GM12872 (cell line): ENCODE data around the gene QRFP.

Experiments
- TF ChIP-seq, protein P1 (sequence below): IDR thresholded peaks from 3 replicates; pipeline ENCODE4 v1.5.1; 2011; ENCODE audit warnings: low read depth, mild to moderate bottlenecking, low read length, moderate library complexity; ENCODE audit not compliant: insufficient read depth

The QRFP gene

GRCh38 chr9:130871395-130872062 is 25.1 kb downstream of the QRFP start:
- TF ChIP-seq, protein P1, sequence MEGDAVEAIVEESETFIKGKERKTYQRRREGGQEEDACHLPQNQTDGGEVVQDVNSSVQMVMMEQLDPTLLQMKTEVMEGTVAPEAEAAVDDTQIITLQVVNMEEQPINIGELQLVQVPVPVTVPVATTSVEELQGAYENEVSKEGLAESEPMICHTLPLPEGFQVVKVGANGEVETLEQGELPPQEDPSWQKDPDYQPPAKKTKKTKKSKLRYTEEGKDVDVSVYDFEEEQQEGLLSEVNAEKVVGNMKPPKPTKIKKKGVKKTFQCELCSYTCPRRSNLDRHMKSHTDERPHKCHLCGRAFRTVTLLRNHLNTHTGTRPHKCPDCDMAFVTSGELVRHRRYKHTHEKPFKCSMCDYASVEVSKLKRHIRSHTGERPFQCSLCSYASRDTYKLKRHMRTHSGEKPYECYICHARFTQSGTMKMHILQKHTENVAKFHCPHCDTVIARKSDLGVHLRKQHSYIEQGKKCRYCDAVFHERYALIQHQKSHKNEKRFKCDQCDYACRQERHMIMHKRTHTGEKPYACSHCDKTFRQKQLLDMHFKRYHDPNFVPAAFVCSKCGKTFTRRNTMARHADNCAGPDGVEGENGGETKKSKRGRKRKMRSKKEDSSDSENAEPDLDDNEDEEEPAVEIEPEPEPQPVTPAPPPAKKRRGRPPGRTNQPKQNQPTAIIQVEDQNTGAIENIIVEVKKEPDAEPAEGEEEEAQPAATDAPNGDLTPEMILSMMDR, result no peak

- TF ChIP-seq, protein P1, result no peak
Measured at GRCh38 chr9:130870491-130871381, 25.9 kb downstream of the QRFP start.

GRCh38 chr9:130869250-130869649 is 27.4 kb downstream of the QRFP start:
- TF ChIP-seq, protein P1, result no peak

DNA sequence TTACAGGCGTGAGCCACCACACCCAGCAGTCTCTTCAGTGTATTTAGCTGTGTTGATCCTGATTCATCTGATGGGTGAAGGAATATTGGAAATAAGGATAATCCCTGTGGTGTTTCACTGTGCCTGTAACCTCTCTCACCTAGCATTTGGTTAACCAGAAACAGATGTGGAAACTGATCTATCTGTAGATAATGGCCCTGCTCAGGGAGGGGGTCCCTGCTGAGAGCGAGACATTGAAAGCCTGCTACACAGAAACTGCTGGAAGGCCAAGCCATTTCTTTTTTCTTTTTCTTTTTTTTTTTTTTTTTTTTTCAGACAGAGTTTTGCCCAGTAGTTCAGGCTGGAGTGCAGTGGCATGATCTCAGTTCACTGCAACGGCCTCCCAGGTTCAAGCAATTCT is 28.4 kb downstream of the QRFP start:
- TF ChIP-seq, protein P1, result no peak

DNA sequence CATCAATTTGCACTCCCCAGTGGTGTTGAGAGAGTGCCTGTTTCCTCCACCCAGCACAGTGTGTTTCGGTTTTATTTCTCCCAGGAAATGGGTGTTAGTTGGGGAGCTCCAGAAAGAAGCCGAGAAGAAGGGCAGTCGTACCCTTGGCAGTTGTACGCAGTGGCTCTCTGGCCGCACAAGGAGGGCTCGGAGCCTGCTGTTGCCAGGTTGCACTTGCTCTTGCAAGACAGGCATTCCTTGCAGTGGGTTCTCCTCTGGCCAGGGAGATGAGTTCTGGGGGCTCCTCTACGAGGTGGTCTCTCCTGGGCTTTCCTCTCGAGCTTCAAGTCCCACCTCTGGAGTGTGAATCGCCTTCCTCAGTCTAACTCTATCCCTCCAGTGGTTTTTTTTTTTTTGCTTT is 29.1 kb downstream of the QRFP start:
- TF ChIP-seq, protein P1, result no peak

GRCh38 chr9:130866474-130866965 is 30.1 kb downstream of the QRFP start:
- TF ChIP-seq, protein P1, result peak; percentile 86

DNA sequence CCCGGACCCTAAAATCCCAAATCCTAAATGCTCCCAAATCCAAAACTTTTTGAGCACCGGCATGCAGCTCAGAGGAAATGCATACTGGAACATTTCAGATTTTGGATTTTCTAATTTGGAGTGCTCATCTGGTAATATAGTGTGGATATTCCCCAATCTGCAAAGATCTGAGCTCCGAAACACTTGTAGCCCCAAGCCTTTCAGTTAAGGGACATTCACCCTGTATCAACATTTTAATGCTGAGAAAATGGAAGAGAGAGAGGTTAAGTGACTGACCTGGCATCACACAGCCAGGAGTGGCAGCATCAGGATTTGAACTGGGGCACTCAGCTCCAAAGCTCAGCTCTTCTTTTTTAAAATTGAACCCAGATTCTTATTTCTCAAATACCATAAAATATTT is 30.7 kb downstream of the QRFP start:
- TF ChIP-seq, protein P1, result no peak
